ENCODE results near the gene CDK2AP2.

Gene CDK2AP2

DNA sequence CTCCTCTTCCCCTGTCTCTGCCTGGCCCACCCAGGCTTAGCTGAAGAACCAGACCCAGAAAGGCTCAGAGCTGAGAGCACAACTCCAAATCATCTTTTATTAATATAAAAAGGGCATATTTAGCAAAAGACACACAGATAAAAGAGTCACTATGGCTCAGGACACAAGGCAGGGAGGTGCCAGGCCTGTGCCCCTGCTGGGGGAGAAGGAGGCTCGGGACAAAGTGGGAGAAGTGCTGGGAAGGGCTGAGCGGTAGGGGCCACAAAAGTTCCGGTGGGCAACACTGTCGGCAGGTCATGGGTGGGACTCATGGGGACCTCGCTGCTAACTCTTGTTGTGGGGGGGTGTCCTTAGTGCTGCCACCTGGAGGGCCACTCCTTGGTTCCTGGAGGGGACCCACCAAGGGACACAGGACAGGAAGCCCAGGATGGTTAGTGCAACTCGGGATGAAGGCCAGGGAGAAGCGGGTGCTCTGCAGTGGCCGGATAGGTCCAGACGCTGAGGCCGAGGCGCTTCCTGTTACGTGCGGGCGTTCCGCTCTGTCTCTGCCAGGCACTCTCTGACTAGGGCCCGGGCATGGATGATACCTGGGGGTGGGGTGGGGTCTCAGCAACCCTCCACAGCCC is 1.4 kb downstream of the CDK2AP2 start:
- H3K36me3 ChIP-seq (ENCODE audit: insufficient read depth, low read length) = peaks cover 4% of the 10 kb centered on the region; the same call in 1 of the 2 replicates
- peak overlapping the region; percentile 74 for H3K9ac ChIP-seq (ENCODE audit: low read depth, low read length, poor library complexity, severe bottlenecking)
- TF ChIP-seq EZH2phosphoT487 (IDR thresholded peaks at IDR 0.05; ENCODE audit: borderline replicate concordance) = no peak
- TF ChIP-seq, protein P1, sequence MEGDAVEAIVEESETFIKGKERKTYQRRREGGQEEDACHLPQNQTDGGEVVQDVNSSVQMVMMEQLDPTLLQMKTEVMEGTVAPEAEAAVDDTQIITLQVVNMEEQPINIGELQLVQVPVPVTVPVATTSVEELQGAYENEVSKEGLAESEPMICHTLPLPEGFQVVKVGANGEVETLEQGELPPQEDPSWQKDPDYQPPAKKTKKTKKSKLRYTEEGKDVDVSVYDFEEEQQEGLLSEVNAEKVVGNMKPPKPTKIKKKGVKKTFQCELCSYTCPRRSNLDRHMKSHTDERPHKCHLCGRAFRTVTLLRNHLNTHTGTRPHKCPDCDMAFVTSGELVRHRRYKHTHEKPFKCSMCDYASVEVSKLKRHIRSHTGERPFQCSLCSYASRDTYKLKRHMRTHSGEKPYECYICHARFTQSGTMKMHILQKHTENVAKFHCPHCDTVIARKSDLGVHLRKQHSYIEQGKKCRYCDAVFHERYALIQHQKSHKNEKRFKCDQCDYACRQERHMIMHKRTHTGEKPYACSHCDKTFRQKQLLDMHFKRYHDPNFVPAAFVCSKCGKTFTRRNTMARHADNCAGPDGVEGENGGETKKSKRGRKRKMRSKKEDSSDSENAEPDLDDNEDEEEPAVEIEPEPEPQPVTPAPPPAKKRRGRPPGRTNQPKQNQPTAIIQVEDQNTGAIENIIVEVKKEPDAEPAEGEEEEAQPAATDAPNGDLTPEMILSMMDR (conservative IDR thresholded peaks at IDR 0.05; ENCODE audit: low read length) = no peak; the same call in 1 of the 2 replicates
- peaks cover 38% of the 10 kb centered on the region for H3K79me2 ChIP-seq (ENCODE audit: insufficient read depth, low read length)
- peak overlapping the region; percentile 98 for H3K4me2 ChIP-seq (ENCODE audit: low read depth, low read length, poor library complexity, severe bottlenecking)
- peaks cover 36% of the 10 kb centered on the region for H3K4me1 ChIP-seq (ENCODE audit: insufficient read depth, low read length, poor library complexity, severe bottlenecking)
- H3K4me3 ChIP-seq (ENCODE audit: low read length, poor library complexity, severe bottlenecking) = peak overlapping the region; percentile 86
- H3K9me2 ChIP-seq (replicated peaks; ENCODE audit: low read depth, low read length) = no peaks in the 10 kb centered on the region
- no peaks in the 10 kb centered on the region for H3K27me3 ChIP-seq (ENCODE audit: insufficient read depth, low read length, poor library complexity, severe bottlenecking)
- peaks cover 6% of the 10 kb centered on the region for H3F3A ChIP-seq (ENCODE audit: low read depth)
- no peaks in the 10 kb centered on the region for H3K9me3 ChIP-seq (ENCODE audit: insufficient read depth, low read depth, low read length)
- H2AFZ ChIP-seq (ENCODE audit: low read length) = no peak overlapping the region
- H4K20me1 ChIP-seq (ENCODE audit: insufficient read depth, low read length, poor library complexity, severe bottlenecking) = peaks cover 31% of the 10 kb centered on the region

GRCh38 chr11:67505605-67506396 is 2.2 kb downstream of the CDK2AP2 start:
- Histone ChIP-seq H3K9ac (ENCODE audit: low read depth, low read length, poor library complexity, severe bottlenecking) (peak overlapping the region; percentile 80), H3K4me3 (ENCODE audit: low read length, poor library complexity, severe bottlenecking) (peak overlapping the region; percentile 95)

DNA sequence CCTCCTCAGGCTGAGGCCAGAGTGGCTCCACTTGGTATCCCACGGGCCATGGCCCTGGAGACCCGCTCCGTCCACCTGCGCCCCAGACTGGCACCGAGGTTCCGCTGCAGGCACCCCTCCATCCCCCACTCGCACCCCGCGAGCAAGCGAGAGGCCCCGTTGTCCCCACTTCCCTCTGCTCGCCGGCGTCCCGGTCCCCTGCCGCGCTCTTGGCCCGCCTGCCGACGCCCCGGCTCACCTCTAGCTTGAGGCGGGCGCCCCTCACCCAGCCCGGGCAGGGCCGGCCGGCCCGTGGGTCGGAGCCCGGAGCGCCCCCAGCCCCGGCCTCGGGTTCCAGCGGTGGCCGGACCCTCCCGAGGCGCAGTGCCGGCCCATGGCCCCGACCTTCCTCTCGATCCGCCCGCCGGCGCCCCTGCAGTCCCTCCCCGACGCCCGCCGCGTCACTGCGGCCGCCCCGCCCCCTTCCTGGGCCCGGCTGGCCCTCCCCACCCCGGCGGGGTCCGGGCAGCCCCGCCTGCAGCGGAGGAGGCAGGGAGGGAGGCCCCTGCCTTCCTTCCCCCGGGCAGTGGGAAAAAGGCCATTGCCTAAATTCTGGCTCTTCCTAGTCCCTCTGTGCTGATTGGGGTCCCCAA is 2.9 kb downstream of the CDK2AP2 start, which contains the start of gene PITPNM1:
PITPNM1 (minus strand) TSS at position 414 of the 632 bp plus-strand sequence. CDS start 1,183 bp downstream, outside the sequence.
- H3K79me2 ChIP-seq (ENCODE audit: insufficient read depth, low read length) = peaks cover 38% of the 10 kb centered on the region
- TF ChIP-seq, protein P1 (conservative IDR thresholded peaks at IDR 0.05; ENCODE audit: low read length) = no peak
- TF ChIP-seq EZH2phosphoT487 (IDR thresholded peaks at IDR 0.05; ENCODE audit: borderline replicate concordance) = no peak
- H4K20me1 ChIP-seq (ENCODE audit: insufficient read depth, low read length, poor library complexity, severe bottlenecking) = peaks cover 31% of the 10 kb centered on the region

More at GRCh38 chr11:67505605-67506396, 2.2 kb downstream of the CDK2AP2 start:
- Histone ChIP-seq H3K4me2 (ENCODE audit: low read depth, low read length, poor library complexity, severe bottlenecking) (peak overlapping the region; percentile 98), H3K9me3 (ENCODE audit: insufficient read depth, low read depth, low read length) (no peaks in the 10 kb centered on the region), H3F3A (ENCODE audit: low read depth) (peaks cover 6% of the 10 kb centered on the region), H3K36me3 (ENCODE audit: insufficient read depth, low read length) (peaks cover 4% of the 10 kb centered on the region; the same call in 1 of the 2 replicates), H3K27me3 (ENCODE audit: insufficient read depth, low read length, poor library complexity, severe bottlenecking) (no peaks in the 10 kb centered on the region), H2AFZ (ENCODE audit: low read length) (no peak overlapping the region), H3K4me1 (ENCODE audit: insufficient read depth, low read length, poor library complexity, severe bottlenecking) (peaks cover 41% of the 10 kb centered on the region), H3K79me2 (ENCODE audit: insufficient read depth, low read length) (peaks cover 38% of the 10 kb centered on the region), H3K9me2 (replicated peaks; ENCODE audit: low read depth, low read length) (no peaks in the 10 kb centered on the region), H4K20me1 (ENCODE audit: insufficient read depth, low read length, poor library complexity, severe bottlenecking) (peaks cover 31% of the 10 kb centered on the region)
- no peak for TF ChIP-seq EZH2phosphoT487 (IDR thresholded peaks at IDR 0.05; ENCODE audit: borderline replicate concordance)
- TF ChIP-seq, protein P1 (conservative IDR thresholded peaks at IDR 0.05; ENCODE audit: low read length) = peak; percentile 88

More for the DNA sequence above, 2.9 kb downstream of the CDK2AP2 start, which contains the start of gene PITPNM1:
- Histone ChIP-seq H3K9me3 (ENCODE audit: insufficient read depth, low read depth, low read length) (no peaks in the 10 kb centered on the region), H2AFZ (ENCODE audit: low read length) (peak within 1 kb of the TSS; percentile 34; the same call in 1 of the 2 replicates), H3K9ac (ENCODE audit: low read depth, low read length, poor library complexity, severe bottlenecking) (peak within 1 kb of the TSS; percentile 80), H3K4me1 (ENCODE audit: insufficient read depth, low read length, poor library complexity, severe bottlenecking) (peaks cover 48% of the 10 kb centered on the region), H3K9me2 (replicated peaks; ENCODE audit: low read depth, low read length) (no peaks in the 10 kb centered on the region), H3F3A (ENCODE audit: low read depth) (peaks cover 6% of the 10 kb centered on the region), H3K4me2 (ENCODE audit: low read depth, low read length, poor library complexity, severe bottlenecking) (peak within 1 kb of the TSS; percentile 98), H3K4me3 (ENCODE audit: low read length, poor library complexity, severe bottlenecking) (peak within 1 kb of the TSS; percentile 95), H3K36me3 (ENCODE audit: insufficient read depth, low read length) (peaks cover 4% of the 10 kb centered on the region; the same call in 1 of the 2 replicates), H3K27me3 (ENCODE audit: insufficient read depth, low read length, poor library complexity, severe bottlenecking) (no peaks in the 10 kb centered on the region)

Measured in Loucy (cell line).